ENCODE results near the gene CHD6.

CHD6 gene

DNA sequence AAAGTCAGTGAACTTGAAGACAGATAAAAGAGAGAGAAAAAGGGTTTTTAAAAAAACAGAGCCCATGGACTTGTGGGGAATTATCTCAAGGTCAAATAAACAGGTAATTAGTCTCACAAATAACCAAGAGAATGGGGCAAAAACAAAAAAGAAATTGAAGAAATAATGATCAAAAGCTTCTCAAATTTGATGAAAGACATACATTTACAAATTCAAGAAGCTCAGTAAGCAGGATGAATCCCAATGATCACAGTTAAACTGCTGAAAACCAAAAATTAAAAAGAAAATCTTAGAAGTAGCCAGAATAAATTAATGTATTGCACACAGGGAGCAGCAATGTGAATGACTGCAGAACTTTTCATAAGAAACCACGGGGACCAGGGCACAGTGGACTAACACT lies 139.1 kb downstream of the CHD6 start:
- TF ChIP-seq, protein P1, sequence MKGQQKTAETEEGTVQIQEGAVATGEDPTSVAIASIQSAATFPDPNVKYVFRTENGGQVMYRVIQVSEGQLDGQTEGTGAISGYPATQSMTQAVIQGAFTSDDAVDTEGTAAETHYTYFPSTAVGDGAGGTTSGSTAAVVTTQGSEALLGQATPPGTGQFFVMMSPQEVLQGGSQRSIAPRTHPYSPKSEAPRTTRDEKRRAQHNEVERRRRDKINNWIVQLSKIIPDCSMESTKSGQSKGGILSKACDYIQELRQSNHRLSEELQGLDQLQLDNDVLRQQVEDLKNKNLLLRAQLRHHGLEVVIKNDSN (IDR thresholded peaks at IDR 0.05), result no peak
- TF ChIP-seq NFIC (IDR thresholded peaks at IDR 0.05) (no peak), FOXM1 (IDR thresholded peaks at IDR 0.05; ENCODE audit: borderline replicate concordance, low read depth) (no peak), TEAD4 (IDR thresholded peaks at IDR 0.05) (no peak), CREB1 (IDR thresholded peaks at IDR 0.05; ENCODE audit: low read depth) (no peak), EGR1 (IDR thresholded peaks at IDR 0.05) (no peak), TCF12 (IDR thresholded peaks at IDR 0.05; ENCODE audit: low read depth) (no peak), EP300 (IDR thresholded peaks at IDR 0.05; ENCODE audit: borderline replicate concordance) (no peak), YY1 (IDR thresholded peaks at IDR 0.05; ENCODE audit: low read depth) (no peak), RAD21 (IDR thresholded peaks at IDR 0.05; ENCODE audit: low read depth) (no peak), ZBTB7A (IDR thresholded peaks at IDR 0.05; ENCODE audit: low read depth) (no peak)
- TF ChIP-seq, protein P2, sequence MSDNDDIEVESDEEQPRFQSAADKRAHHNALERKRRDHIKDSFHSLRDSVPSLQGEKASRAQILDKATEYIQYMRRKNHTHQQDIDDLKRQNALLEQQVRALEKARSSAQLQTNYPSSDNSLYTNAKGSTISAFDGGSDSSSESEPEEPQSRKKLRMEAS (IDR thresholded peaks at IDR 0.05), result no peak
- TF ChIP-seq, protein P3, sequence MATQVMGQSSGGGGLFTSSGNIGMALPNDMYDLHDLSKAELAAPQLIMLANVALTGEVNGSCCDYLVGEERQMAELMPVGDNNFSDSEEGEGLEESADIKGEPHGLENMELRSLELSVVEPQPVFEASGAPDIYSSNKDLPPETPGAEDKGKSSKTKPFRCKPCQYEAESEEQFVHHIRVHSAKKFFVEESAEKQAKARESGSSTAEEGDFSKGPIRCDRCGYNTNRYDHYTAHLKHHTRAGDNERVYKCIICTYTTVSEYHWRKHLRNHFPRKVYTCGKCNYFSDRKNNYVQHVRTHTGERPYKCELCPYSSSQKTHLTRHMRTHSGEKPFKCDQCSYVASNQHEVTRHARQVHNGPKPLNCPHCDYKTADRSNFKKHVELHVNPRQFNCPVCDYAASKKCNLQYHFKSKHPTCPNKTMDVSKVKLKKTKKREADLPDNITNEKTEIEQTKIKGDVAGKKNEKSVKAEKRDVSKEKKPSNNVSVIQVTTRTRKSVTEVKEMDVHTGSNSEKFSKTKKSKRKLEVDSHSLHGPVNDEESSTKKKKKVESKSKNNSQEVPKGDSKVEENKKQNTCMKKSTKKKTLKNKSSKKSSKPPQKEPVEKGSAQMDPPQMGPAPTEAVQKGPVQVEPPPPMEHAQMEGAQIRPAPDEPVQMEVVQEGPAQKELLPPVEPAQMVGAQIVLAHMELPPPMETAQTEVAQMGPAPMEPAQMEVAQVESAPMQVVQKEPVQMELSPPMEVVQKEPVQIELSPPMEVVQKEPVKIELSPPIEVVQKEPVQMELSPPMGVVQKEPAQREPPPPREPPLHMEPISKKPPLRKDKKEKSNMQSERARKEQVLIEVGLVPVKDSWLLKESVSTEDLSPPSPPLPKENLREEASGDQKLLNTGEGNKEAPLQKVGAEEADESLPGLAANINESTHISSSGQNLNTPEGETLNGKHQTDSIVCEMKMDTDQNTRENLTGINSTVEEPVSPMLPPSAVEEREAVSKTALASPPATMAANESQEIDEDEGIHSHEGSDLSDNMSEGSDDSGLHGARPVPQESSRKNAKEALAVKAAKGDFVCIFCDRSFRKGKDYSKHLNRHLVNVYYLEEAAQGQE (IDR thresholded peaks at IDR 0.05; ENCODE audit: low read depth), result no peak

DNA sequence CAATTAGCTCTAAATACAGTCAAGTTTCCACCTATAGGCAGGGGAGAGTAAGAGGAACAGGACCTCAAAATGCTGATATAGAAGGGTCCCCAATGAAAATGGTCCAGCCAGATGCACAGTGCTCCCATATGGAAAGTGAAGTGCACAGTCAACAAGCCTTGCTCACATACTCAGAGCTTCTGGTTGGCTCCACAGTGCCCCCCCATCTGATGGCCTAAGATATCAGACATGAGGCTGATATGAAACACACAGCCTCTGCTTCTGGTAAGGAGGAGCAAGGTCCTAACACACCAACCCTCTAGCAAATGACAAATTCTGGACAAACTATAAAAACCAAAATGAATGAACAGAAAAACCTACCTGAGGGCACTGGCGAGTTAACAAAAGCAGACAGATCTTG lies 140.2 kb downstream of the CHD6 start:
- TF ChIP-seq, protein P3 (IDR thresholded peaks at IDR 0.05; ENCODE audit: low read depth), result no peak
- TF ChIP-seq FOXM1 (IDR thresholded peaks at IDR 0.05; ENCODE audit: borderline replicate concordance, low read depth) (no peak), EP300 (IDR thresholded peaks at IDR 0.05; ENCODE audit: borderline replicate concordance) (no peak), CEBPB (IDR thresholded peaks at IDR 0.05) (no peak), TCF12 (IDR thresholded peaks at IDR 0.05; ENCODE audit: low read depth) (no peak), NFIC (IDR thresholded peaks at IDR 0.05) (no peak), ZBTB7A (IDR thresholded peaks at IDR 0.05; ENCODE audit: low read depth) (no peak), CREB1 (IDR thresholded peaks at IDR 0.05; ENCODE audit: low read depth) (no peak), EGR1 (IDR thresholded peaks at IDR 0.05) (no peak), RAD21 (IDR thresholded peaks at IDR 0.05; ENCODE audit: low read depth) (no peak), TAF1 (IDR thresholded peaks at IDR 0.05; ENCODE audit: low read depth) (no peak), YY1 (IDR thresholded peaks at IDR 0.05; ENCODE audit: low read depth) (no peak)
- TF ChIP-seq, protein P2 (IDR thresholded peaks at IDR 0.05), result no peak
- TF ChIP-seq, protein P1 (IDR thresholded peaks at IDR 0.05), result no peak

DNA sequence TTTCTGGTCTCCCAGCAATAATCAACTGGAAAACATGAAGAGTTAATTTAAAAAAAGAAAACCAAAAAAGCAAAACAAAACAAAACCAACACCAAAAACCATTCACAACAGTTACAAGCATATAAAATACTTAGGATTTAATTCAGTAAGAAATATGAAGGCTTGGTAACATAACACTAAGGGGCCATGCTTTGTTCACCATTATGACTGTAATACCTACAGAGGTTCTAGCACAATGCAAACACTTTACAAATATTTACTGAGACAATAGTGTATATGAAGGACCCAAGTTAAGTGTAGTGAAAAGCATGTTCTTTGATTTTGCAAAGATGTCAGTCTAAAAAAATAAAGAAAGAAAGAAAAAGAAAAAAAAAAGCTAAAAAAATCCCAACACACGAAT lies 141.7 kb downstream of the CHD6 start:
- TF ChIP-seq TEAD4 (IDR thresholded peaks at IDR 0.05) (no peak), CEBPB (IDR thresholded peaks at IDR 0.05) (no peak), CREB1 (IDR thresholded peaks at IDR 0.05; ENCODE audit: low read depth) (no peak), NFIC (IDR thresholded peaks at IDR 0.05) (no peak), TCF12 (IDR thresholded peaks at IDR 0.05; ENCODE audit: low read depth) (no peak), EGR1 (IDR thresholded peaks at IDR 0.05) (no peak), TAF1 (IDR thresholded peaks at IDR 0.05; ENCODE audit: low read depth) (no peak)
- TF ChIP-seq, protein P3 (IDR thresholded peaks at IDR 0.05; ENCODE audit: low read depth), result no peak
- TF ChIP-seq, protein P2 (IDR thresholded peaks at IDR 0.05), result no peak
- TF ChIP-seq, protein P1 (IDR thresholded peaks at IDR 0.05), result no peak

DNA sequence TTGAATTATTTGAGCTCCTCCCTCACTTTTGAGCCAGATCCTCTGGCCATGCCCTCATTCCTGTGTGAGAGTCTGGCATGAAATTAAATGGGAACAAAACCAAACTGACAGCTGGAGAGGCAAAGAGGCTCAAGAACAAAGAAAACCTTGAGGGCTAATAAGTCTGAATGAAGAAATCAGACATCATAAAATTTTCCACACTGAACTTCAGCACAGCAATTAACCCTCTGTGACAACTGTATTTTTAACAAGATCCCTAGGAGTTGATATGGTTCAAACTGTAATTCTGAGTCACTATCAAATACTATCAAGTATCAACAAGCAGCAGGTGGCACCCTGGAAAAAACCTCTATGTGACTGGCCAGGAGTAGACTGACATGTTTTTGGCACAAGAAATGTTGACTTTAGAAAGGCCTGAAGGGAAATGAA lies 142.2 kb downstream of the CHD6 start:
- TF ChIP-seq EP300 (IDR thresholded peaks at IDR 0.05; ENCODE audit: borderline replicate concordance), result no peak
- 0 out of 2 replicates have a peak, but pooled peaks have one; percentile 30 for TF ChIP-seq TCF12 (IDR thresholded peaks at IDR 0.05; ENCODE audit: low read depth)
- peak; percentile 28; the same call in 1 of the 2 replicates for TF ChIP-seq NFIC (IDR thresholded peaks at IDR 0.05)
- 0 out of 2 replicates have a peak, but pooled peaks have one; percentile 10 for TF ChIP-seq TEAD4 (IDR thresholded peaks at IDR 0.05)
- TF ChIP-seq, protein P3 (IDR thresholded peaks at IDR 0.05; ENCODE audit: low read depth), result no peak

All from Ishikawa (cell line).